ENCODE measurements around the gene SCUBE1.

SCUBE1 gene

DNA sequence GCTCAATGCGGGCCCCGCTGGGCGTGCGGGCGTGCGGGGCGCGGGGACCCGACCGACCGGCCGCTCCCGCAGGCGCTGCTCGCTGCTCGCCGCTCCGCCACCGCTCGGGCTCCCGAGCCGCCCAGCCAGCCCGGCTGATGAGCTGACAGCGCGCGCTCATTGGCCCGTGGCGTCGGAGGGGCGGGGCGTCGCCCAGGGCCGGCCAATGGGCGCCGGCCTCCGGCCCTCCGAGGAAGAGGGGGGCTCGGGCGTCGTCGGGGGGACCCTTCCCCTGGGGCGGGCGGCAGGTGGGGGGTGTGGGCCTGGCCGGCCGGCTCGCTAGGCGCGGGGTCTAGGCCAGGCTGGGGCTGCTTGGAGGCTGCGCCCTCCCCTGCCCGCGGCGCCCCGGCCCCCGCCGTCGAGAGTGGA, at the start of gene SCUBE1:
Gene SCUBE1 (minus strand): TSS at position 111 of the 408 bp plus-strand sequence. CDS start 111 bp downstream, outside the sequence.
- peak; percentile 41 to 59 for DNase-seq

DNA sequence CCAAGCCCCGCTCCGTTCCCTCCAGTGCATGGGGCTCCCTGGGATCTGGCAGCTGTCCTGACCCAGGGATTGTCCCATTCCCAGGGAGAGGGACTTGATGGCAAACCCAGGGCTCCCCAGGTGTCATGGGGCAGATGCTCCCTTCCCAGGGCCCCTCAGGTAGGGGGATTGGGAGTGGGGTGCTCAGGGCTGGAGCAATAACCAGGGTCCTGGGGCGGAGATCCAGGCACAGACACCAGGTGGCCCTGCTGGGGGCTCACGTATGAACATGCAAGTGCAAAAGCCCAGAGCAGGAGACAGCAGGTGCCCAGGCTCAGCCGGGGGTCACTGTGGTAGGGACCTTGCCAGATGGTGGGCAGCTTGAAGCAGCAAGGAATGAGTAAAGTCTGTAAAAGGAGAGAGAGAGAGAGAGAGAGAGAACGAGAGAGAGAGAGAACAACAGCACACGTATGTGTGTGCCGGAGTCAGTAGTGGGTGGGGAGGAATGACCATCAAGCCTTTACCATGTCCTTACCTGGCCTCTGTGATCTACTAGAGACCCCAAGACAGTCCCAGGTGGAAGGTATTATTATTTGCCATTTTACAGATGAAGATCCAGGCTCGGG, 49.3 kb upstream of the SCUBE1 start:
- no peak for DNase-seq

DNA sequence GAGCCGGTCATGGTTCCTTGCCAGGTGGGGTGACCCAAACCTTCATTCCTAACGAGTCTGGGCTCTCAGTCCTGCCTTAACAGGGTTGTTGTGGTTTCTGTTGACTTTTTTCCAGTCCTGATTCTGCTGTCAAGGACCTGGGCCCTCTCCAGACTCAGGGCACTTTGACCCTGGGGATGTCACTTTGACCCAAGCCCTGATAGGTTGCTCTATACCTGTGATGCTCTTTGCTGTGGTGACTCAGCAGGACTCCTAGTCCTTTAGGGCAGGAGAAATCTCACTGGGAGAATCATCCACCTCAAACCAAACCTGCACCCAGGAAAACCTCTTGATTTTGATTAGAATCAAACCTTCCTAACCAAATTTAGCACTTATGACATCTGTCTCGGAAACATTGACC, 48.1 kb upstream of the SCUBE1 start:
- DNase-seq = no peak

DNA sequence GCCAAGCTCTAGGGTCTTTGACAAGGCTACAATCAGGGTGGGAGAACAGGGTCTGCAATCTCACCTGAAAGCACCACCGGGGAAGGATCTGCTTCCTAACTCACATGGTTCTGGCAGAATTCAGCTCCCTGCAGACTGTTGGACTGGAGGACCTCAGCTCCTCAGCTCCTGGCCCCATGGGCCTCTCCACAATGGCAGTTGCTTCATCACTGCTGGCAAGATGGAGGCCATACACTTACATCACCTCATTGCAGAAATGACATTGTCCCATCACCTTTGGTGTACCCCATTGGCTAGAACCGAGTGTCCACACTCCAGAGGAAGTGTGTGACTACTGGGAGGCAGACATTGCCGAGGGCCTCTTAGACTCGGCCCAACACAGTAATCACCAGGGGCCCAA, 47.7 kb upstream of the SCUBE1 start:
- DNase-seq = no peak

DNA sequence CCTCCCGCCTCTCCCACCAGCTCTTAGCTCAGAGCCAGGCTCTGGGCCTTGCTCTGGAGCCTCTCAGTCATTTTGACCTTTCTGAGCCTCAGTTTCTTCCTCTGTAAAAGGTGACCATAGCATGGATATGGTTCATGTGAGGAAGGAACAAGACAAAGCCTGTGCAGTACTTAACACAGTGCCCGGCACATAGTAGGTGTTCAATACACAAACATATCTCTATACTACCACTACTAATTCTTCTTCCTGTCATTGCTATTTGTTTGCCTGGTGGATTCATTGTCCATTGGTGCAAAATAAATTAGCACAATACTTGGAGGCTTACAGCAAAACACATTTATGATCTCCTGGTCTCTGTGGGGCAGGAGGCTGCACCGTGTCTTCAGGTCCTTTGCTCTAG, 47.0 kb upstream of the SCUBE1 start:
- DNase-seq = no peak

DNA sequence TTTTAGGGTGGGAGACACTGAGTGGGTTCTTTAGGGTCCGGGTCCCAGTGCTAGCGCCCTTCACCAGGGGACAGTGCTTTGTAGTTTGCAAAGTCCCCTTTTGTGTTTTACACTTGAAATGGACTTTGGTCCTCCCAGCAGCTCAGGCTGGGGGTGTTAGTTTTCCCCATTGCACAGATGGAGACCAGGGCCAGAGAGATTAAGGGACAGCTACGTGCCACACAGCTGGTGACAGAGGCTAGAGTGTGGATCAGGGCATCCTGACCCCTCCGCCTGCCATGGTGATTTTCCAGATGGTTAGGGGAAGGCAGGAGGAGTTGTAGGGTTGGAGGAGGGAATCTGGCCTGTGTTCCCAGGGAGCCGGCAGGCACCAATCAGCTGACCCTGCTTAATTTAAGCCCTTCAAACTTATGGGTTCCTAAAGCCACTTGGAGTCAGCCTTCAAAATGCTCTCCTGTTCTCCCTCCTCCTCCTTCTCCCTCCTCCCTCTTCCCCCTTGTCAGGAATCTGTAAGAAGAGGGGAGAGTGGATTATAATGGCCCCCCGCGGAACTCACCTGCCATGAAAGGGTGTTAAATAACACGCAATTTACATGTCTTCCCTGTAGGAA, 46.2 kb upstream of the SCUBE1 start:
- peak in 1 of 2 experiments; percentile 3 for DNase-seq

DNA sequence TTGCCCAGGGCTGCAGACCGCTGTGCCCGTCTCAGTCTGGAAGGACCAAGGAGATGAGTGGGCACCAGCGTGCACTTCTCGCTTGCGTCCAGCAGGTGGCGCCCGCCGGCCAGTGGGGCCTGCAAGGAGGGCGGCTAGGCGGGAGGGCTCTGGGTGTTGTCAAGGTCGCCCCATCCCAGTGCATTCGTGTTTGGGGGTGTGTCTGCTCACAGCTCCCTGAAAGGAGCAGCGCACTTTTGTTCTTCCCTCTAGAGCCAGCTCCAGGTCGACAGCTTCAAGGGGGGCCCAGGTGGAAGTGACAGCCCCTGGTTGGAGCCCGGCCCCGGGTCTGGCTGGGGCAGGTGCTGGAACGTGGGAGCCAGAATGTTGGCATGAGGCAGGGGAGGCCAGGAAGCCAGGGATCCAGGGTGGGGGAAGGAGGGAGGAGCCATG, 45.3 kb upstream of the SCUBE1 start:
- peak; percentile 49 to 60 for DNase-seq

DNA sequence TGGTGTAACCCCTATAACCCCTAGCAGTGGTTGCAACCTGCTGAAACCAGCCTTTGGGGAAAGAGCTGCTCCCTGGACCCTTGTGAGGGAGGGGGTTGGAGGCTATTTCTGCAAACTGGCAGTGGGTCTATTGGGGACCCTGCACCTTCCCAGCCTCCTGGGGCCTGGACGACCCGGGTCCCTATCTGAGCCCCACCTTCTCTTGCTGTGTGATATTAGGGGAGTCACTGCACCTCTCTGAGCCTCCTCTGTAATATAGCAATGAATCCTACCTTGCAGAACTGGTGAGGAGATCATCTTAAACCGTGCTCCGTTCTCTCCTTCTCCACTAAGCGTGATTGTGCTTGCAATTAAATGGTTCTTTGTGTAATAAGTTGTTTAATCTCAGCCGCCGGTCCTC, 44.6 kb upstream of the SCUBE1 start:
- DNase-seq = no peak

DNA sequence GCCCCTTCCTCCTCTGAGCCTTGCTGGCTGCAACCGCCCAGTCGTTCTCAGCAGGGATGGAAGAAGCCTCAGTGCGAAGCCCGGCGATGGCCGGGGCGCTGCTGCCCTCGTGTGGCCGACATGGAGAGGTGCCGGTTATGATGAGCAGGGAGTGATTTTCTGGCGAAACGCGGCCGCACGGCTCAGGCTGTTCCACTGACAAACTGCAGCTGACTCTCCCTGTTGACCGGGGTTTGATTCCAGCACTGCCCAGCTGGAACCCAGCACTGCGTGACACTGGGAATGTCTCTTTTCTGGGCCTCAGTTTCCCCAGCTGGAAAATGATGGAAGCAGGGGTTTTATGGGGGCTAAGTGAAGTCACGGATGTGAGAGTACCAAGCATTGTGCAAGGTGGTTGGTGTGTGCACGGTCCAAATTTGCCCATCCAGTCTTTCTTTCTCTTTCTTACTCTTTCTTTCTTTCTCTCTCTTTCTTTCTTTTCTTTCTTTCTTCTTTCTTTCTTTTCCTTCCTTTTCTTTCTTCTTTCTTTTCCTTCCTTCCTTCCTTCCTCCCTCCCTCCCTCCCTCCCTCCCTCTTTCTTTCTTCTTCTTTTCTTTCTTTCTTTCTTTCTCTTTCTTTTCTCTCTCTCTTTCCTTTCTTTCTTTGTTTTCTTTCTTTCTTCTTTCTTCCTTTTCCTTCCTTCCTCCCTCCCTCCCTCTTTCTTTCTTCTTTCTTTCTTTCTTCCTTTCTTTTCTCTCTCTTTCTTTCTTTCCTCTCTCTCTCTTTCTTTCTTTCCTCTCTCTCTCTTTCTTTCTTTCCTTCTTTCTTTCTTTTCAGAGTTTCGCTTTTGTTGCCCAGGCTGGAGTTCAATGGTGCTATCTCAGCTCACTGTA, 42.8 kb upstream of the SCUBE1 start:
- peak; percentile 48 to 69 for DNase-seq

DNA sequence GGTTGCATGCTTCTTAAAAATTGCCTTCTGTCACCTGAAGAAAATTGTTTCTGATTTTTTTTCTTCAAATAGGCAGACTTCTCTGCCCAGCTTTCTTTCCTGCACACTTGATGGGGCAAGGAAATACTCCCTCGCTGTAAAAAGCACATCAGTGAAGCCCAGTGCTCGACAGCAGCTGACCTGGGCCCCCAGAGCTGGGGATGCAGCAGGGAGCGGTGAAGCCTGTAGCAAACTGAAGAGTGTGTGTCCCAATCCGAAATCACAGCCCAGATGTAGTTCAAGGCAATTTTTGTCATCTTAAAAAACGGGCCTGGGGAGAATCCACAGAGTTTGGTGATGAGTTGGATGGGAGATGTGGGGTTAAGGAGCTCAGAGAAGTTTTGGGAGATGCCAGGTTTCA, 41.7 kb upstream of the SCUBE1 start:
- DNase-seq = no peak

DNA sequence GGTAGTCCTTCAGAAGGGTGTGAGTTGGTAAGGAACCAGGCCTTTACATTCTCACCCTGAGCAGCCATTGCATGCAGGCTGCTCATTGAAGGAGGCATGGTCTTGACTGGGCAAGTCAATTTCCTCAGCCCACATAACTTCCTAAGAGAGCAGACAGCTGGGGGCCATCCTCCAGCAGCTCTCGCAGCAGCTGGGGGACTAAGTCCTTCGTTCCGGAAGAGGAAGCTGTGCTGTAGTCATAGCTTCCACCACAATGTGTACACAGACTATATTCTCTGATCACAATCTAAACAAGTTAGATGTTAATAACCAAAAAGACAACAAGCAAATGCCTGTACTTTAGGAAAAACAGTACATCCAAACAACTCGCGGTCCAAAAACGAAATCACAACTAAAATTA, 38.5 kb upstream of the SCUBE1 start:
- DNase-seq = no peak

DNA sequence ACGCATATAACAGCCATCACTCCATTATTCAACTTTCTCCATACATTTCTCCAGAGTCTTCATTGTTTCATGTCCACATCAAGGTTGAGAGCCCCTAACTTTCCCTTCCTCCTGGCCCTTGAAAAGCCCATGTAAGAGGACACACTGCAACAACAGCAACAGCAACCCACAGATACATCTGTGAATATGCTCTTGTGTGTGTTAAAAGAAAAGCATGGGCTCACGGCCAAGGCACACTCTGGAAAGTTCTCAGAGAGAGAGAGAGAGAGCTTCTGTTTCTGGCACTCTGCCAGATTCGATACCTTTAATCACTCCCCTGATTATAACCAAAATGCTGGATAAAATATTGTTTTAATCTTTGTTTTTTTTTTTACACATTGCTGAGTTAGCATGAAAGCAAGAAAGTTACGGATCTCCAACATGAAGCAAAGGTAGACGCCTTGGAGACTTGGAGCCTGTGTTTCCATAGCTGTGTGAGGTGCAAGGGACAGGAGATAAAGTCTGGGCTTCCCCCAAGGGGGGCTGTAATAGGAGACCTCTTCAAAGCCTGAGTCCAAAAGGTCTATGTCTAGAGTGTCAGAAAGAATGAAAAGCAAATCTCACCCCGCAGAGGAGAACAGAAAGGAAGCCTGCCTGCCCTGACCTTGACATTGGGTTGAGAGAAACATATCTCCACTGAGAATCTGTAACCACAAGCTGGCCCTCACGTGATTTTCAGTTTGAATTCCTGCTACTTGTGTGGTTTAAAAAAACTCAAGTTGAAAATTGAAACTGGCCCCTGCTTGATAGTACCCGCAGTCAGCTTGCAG, 34.9 kb upstream of the SCUBE1 start:
- no peak for DNase-seq

DNA sequence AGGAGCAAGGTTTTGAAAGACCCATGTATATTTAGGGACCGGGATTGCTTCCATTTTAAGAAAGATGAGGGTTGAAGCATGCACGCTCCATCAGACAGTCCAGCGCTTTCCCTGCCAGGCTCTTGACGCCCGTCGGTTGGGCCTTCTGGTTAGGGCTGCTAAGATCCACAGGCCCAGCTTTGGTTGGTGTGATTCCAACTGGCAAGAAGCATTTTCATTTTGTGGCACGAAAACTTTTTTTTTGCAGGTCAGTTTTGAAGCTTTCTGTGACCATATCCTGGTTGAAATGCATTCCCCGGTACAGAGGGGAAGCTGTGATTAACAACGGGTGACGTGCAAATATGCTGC, 34.4 kb upstream of the SCUBE1 start:
- no peak for DNase-seq

DNA sequence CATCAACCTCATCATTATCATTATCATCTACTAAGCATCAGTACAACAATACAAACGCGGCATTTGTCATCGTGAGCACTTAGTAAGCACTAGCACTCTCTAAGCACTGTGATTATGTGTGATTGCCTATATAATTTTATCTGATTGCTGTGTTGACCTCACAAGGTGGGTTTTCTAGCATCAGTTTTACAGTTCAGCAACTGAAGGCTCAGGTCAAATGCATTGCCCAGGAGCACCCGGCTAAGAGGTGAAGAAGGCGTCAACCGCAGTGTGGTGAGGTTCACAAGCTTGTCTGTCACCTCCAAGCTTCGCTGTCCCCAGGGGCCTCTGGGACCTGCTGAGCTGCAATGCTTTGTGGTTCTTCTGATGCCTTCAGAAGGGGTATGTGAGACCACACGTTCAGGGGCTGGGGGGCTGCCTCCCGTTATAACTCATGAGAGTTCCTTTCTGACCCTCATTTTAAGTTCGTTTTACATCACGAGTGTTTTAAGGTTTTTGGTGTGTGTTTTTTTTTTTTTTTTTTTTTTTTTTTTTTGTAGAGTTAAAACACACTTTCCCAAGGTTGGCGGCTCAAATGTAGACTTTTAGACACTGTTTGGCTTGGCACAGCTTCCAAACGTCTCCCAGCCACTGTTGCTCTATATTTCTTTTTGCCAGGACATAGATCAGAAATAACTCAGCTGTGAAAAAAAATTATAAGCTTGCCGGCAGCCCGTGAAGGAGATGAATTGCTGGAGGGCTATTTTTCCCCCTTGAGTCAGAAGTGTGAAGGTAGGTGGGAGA, 33.8 kb upstream of the SCUBE1 start:
- DNase-seq = peak in 1 of 2 experiments; percentile 9

DNA sequence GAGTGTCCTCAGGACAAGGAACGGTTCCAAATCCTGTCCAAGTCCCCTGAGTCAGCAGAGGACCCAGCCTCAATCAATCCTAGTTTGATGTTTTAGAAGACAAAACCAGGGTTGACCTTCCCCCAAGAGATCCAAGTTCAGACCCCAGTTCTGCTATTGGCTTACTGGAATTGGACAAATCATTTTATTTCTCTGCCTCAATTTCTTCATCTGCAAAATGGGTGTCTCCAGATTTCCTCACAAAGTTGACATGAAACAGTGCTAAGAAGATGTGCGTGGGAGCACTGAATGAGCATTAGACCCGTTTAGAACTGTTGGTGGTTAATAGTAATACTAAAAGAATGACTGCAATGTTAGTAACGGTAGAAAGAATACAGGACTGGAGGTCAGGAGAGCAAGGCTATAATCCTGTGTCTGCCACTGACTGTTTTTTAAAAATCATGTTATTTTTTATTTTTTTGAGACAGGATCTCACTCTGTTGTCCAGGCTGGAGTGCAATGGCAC, 32.8 kb upstream of the SCUBE1 start:
- no peak for DNase-seq

DNA sequence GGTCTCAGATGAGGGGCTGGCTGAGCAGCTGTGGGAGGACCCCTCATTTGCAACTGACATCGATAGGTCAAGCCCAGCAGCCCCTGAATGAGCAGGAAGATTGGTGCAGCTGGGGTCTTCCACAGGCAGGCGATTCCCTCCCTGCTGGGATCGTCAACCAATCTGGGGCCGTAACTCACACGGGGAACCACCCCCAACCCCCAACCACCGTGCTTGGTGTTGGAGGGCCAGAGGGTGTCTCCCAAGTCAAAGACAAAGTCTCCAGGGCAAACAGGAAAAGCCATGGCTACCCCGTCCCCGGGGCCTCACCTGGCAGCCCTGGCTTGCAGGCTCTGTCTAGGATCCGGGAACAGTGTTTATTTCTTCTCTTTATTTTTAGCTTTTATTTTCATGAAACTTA, 26.9 kb upstream of the SCUBE1 start:
- DNase-seq = no peak

DNA sequence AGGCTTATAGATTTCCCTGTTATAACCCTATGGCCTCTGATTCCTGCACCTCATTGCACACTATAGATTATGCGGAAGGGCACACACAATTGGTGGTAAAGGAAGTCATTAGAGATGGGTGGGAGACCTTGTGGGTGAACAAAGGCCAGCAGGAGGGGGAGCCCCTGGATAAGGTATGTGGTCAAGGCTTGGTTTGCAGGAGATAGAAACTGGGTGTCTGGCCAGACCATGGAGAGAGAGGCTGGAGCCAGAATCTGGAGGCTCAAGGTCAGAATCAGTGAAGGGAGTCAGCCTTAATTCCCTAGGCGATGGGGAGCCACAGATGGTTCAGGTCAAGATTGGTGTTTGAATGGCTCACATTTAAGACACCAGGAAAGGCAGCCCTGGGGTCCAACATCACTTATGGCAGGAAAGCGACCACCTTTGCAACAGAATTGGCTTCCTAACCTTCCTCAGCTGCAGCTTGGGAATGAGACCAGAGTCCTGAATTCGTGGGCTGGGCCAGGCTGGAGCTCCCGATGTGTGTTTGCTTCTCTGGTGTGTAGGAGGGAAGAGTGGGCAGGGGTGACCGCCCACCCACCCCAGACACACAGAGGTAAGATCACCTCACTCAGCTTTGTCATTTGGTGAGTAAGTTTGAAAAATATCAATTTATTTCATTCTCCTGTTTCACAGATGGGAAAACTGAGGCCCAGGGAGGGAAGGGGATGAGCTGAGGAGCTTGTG, 22.7 kb upstream of the SCUBE1 start:
- no peak for DNase-seq

DNA sequence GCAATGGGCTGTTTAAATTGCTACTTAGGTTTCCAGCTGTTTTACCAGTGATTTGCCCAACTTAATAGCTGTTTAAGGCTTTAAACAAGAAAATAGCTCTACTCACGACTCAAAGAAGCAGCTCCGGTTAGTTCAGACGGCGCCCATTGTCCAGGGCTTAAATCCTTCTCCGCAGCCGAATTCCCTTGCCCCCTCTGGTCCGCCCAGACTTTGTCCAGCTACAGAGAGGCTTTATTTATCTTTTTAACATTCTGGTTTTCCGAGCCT, 20.9 kb upstream of the SCUBE1 start:
- DNase-seq = no peak

DNA sequence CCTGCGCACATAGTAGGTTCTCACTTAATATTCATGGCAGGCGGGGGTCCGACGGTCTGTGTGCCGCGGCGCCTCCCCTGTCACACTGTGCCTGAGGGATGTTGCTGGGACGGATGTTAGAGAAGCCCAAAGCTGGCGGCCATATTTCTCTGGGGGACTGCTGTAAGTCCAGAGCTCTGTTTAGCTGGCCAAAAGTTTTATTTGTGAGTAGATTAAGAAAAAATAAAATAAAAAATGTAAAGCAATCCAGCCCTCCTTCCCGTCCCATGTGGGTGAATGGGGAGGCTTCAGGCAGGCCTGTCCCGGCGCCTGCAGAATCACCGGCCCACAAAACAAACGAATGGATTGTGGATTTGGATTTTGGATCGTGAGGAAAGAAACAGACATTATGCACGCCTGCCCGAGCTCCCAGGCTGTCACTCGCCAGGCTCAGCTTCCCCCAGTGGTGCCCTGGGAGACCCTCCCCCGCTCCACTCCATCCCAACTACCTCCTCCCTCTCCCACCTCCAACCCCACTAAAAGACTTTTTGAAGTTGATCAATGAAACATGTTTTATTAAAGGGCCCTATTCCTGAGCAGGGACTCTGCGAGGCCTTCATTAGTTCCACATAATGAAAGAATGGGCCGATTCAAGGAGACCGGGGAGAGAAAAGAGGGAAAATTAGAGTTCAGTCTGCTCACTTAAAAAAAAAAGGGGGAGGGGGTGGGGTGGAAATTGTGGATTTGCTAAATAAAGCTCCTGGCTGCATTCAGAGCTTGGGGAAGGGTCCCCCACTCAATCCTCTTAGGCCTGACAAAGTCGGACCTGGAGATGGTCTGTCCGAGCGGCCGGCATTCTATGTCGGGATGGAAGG, 20.4 kb upstream of the SCUBE1 start:
- DNase-seq = no peak

DNA sequence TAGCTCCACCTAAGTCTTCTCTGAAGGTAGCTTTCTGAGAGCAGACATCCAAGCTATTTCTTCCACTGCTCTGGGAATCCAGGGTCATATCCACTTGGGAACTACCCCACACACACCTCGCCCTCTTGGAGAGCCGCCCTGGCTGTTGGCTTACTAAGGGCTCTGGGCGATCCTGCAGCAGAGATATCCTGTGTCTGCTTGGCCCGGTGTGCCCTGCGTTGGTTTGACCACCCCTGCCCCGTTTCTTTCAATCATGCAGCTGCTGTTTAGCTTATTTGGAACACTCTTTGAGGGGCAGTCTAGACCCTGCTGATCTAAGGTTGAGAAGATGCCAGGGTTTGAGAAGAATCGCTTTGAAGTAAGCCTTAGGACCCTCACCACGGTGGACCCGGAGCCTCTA, 17.4 kb upstream of the SCUBE1 start:
- no peak for DNase-seq

DNA sequence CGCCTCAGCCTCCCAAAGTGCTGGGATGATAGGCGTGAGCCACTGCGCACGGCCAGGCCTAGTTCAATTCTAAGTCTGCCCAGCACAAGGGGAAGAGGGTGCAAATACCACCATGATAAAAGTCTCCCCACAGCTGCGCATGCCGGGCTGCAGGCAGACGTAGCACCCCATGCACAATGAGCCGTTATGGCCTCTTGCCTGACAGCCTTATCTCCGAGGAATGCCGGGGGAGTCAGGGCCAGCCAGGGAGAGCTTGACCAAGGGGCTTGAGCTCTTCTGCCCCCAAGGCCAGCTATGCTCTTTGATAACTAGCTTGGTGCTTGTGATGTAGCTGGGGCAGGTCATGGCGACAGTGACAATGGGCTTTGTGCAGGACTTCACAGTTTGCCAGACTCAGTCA, 13.7 kb upstream of the SCUBE1 start:
- DNase-seq = no peak

Data from NCI-H2081 (cell line).